ENCODE data around the gene AP5Z1. TPM values are rescaled to one million over a fixed set of nuclear protein-coding genes. Genes with fewer than 3 reads are reported as not detected.

AP5Z1 gene, protein sequence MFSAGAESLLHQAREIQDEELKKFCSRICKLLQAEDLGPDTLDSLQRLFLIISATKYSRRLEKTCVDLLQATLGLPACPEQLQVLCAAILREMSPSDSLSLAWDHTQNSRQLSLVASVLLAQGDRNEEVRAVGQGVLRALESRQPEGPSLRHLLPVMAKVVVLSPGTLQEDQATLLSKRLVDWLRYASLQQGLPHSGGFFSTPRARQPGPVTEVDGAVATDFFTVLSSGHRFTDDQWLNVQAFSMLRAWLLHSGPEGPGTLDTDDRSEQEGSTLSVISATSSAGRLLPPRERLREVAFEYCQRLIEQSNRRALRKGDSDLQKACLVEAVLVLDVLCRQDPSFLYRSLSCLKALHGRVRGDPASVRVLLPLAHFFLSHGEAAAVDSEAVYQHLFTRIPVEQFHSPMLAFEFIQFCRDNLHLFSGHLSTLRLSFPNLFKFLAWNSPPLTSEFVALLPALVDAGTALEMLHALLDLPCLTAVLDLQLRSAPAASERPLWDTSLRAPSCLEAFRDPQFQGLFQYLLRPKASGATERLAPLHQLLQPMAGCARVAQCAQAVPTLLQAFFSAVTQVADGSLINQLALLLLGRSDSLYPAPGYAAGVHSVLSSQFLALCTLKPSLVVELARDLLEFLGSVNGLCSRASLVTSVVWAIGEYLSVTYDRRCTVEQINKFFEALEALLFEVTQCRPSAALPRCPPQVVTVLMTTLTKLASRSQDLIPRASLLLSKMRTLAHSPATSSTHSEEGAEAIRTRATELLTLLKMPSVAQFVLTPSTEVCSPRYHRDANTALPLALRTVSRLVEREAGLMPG
- 14.6 and 23.1 TPM in 2 replicates for total RNA-seq

GRCh38 chr7:4775250-4775847 lies at the start of gene AP5Z1:
Gene AP5Z1 (plus strand): TSS chr7:4775623. CDS start chr7:4775716, 93 bp downstream.

Other genes starting within 250 kb of the AP5Z1 start
- gene FOXK1, start 93.3 kb upstream of the AP5Z1 start, total RNA-seq: 15.2 and 28.9 TPM in 2 replicates
- 0.19 and 0.28 TPM in 2 replicates for gene PAPOLB, start 86.4 kb downstream of the AP5Z1 start, total RNA-seq
- 0.38 and 0.56 TPM in 2 replicates for gene RADIL, start 108.1 kb downstream of the AP5Z1 start, total RNA-seq
- gene MMD2, start 183.6 kb downstream of the AP5Z1 start, total RNA-seq: not detected in 2 replicates

Measured in regular cardiac myocyte (primary cell).